Measurements from ENCODE around the gene CCDC69. TPM values are rescaled to one million over a fixed set of nuclear protein-coding genes. Genes with fewer than 3 reads are reported as not detected.

CCDC69 gene
- total and polyA plus RNA-seq, 2 of the 8 experiments (the other 6 are each of a cell fraction or from before 2014, with no cell fraction given) = 8.4 to 10.8 TPM

DNA sequence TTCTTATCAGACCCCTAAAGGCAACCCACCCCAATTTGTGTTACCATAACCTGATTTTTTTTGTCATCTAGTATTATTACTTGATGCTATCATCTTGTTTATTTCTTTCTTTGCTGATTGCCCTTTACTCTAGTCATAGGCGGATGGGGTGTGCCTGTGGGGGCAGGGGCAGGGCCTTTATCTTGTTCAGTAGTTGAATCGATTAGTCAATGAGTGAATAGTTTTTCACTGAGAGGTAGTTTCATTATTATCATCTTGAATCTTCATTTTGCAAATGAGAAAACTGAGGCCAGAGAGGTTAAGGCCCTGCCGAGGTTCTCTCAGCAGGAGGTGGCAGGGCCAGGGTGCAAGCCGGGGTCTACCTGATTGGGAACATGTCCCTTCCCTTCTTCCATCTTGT lies 19.7 kb upstream of the CCDC69 start:
- Histone ChIP-seq H3K4ac (replicated peaks; ENCODE audit: insufficient read length, low read depth, low read length) (no peak overlapping the region), H4K8ac (ENCODE audit: extremely low read depth, insufficient read depth, low read length) (no peak overlapping the region), H3K79me2 (ENCODE audit: control insufficient read depth in 1 of 2, insufficient read depth in 2 of 2, low read length in 2 of 2) (no peaks in the 10 kb centered on the region), H3K18ac (ENCODE audit: extremely low read depth, low read length) (no peak overlapping the region), H4K91ac (replicated peaks; ENCODE audit: insufficient read length, low read length) (no peak overlapping the region), H3K9ac (replicated peaks in 1 of 4; ENCODE audit: extremely low read depth in 1 of 4, low read depth in 3 of 4, low read length in 3 of 4) (no peak overlapping the region), H2BK20ac (ENCODE audit: low read length) (no peak overlapping the region), H3K27ac (ENCODE audit: low read depth, low read length) (no peak overlapping the region), H2BK12ac (ENCODE audit: low read depth, low read length) (no peak overlapping the region), H2BK120ac (replicated peaks; ENCODE audit: low read depth, low read length) (no peak overlapping the region), H3K56ac (replicated peaks; ENCODE audit: insufficient read length, low read depth, low read length) (no peak overlapping the region), H3K23ac (ENCODE audit: insufficient read length) (no peak overlapping the region), H3K36me3 (ENCODE audit: control insufficient read depth in 2 of 4, insufficient read depth in 4 of 4, low read length in 3 of 4) (no peaks in the 10 kb centered on the region; a peak in 1 of 8 replicates), H3K23me2 (ENCODE audit: low read depth, low read length) (no peaks in the 10 kb centered on the region), H2AK5ac (ENCODE audit: low read depth, low read length) (no peak overlapping the region), H4K20me1 (replicated peaks in 1 of 2; ENCODE audit: control insufficient read depth in 1 of 2, insufficient read depth in 2 of 2, low read length in 2 of 2) (no peaks in the 10 kb centered on the region), H3K4me2 (ENCODE audit: insufficient read depth in 1 of 2, low read depth in 2 of 2, low read length in 2 of 2) (no peak overlapping the region), H2BK15ac (ENCODE audit: low read length) (no peak overlapping the region), H3K79me1 (ENCODE audit: low read depth, low read length) (no peaks in the 10 kb centered on the region), H2AFZ (ENCODE audit: low read length) (no peak overlapping the region), H3K9me3 (ENCODE audit: insufficient read depth in 2 of 2, low read depth in 1 of 2, low read length in 1 of 2) (no peaks in the 10 kb centered on the region), H3K4me1 (replicated peaks in 1 of 4; ENCODE audit: control insufficient read depth in 3 of 4, insufficient read depth in 4 of 4, low read length in 3 of 4) (peaks cover 2 to 6% (median 6%) of the 10 kb centered on the region in 4 experiments; a peak in 5 of 7 replicates), H4K5ac (ENCODE audit: insufficient read length, low read depth, low read length) (no peak overlapping the region), H2BK5ac (ENCODE audit: low read depth, low read length) (no peak overlapping the region), H3K27me3 (replicated peaks in 1 of 4; ENCODE audit: control insufficient read depth in 3 of 4, extremely low read depth in 1 of 4, insufficient read depth in 3 of 4, low read length in 3 of 4) (no peaks in the 10 kb centered on the region), H3K4me3 (ENCODE audit: extremely low read depth in 1 of 4, insufficient read depth in 2 of 4, low read depth in 3 of 4, low read length in 4 of 4) (no peak overlapping the region), H3K14ac (ENCODE audit: insufficient read length) (no peak overlapping the region)
- CTCF ChIA-PET (ENCODE audit: partially characterized antibody) = interaction anchor here (7.4 kb wide), 1 partner anchor 15 kb away, joined by 75 read pairs; no protein-coding TSS in a partner anchor
- POLR2A ChIA-PET (ENCODE audit: partially characterized antibody) = no interaction called here
- DNase-seq (ENCODE audit: low read depth in 1 of 2, low spot score in 2 of 2) = no peak
- WGBS, 2 experiments (ENCODE audit: extremely low coverage in 1 of 2, insufficient coverage in 1 of 2, insufficient read length in 1 of 2, insufficient replicate concordance in 2 of 2, low coverage in 1 of 2, low lambda C conversion rate in 2 of 2, missing lambda C conversion rate in 1 of 2) = 87% methylated on average over 4 of the region's 4 CpGs; no CpG with 5 or more reads in 1 of the 2 experiments
- no peak for FAIRE-seq
- TF ChIP-seq TBP (IDR thresholded peaks at IDR 0.05; ENCODE audit: low read depth, low read length) = no peak
- TF ChIP-seq NANOG (IDR thresholded peaks at IDR 0.05; ENCODE audit: insufficient read depth, low read depth, low read length, poor library complexity, severe bottlenecking) = no peak
- no peak for TF ChIP-seq SIRT6 (IDR thresholded peaks at IDR 0.05; ENCODE audit: low read length)
- TF ChIP-seq EZH2 (IDR thresholded peaks at IDR 0.05; ENCODE audit: low read depth, low read length, severe bottlenecking) = no peak
- TF ChIP-seq PHF8 (conservative IDR thresholded peaks at IDR 0.05; ENCODE audit: low read depth, low read length) = no peak
- TF ChIP-seq CTBP2 (IDR thresholded peaks at IDR 0.05; ENCODE audit: borderline replicate concordance, insufficient read depth, insufficient read length, low read length) = no peak
- no peak for TF ChIP-seq GABPA (IDR thresholded peaks at IDR 0.05; ENCODE audit: borderline replicate concordance, insufficient read depth, low read length)
- no peak for TF ChIP-seq POU5F1 (IDR thresholded peaks at IDR 0.05; ENCODE audit: low read depth, low read length)
- TF ChIP-seq SP4 (IDR thresholded peaks at IDR 0.05; ENCODE audit: low read length) = no peak
- no peak for TF ChIP-seq POLR2AphosphoS5 (IDR thresholded peaks at IDR 0.05; ENCODE audit: low read depth, low read length)
- TF ChIP-seq, protein P1, sequence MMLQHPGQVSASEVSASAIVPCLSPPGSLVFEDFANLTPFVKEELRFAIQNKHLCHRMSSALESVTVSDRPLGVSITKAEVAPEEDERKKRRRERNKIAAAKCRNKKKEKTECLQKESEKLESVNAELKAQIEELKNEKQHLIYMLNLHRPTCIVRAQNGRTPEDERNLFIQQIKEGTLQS (IDR thresholded peaks at IDR 0.05; ENCODE audit: insufficient read depth, low read depth, low read length) = no peak
- TF ChIP-seq CHD1 (IDR thresholded peaks at IDR 0.05; ENCODE audit: low read depth, low read length) = no peak
- TF ChIP-seq RXRA (IDR thresholded peaks at IDR 0.05; ENCODE audit: insufficient read depth, low read depth, low read length) = no peak
- no peak for TF ChIP-seq BRCA1 (IDR thresholded peaks at IDR 0.05; ENCODE audit: low read depth, low read length)
